Activated T-cell treated with anti-CD3 and anti-CD28 coated beads for 1 hour (primary cell): ENCODE measurements around the gene MOCS3.

ENCODE experiments used
- DNase-seq: peaks from one replicate; pipeline ENCODE4 v3.0.0-alpha.2; 2020; ENCODE audit warnings: low read depth

The MOCS3 gene

GRCh38 chr20:50983321-50983720, 24.7 kb downstream of the MOCS3 start:
- no peak for DNase-seq

- peak; percentile 31 for DNase-seq
Measured at GRCh38 chr20:50987493-50988210, 29.0 kb downstream of the MOCS3 start.

DNA sequence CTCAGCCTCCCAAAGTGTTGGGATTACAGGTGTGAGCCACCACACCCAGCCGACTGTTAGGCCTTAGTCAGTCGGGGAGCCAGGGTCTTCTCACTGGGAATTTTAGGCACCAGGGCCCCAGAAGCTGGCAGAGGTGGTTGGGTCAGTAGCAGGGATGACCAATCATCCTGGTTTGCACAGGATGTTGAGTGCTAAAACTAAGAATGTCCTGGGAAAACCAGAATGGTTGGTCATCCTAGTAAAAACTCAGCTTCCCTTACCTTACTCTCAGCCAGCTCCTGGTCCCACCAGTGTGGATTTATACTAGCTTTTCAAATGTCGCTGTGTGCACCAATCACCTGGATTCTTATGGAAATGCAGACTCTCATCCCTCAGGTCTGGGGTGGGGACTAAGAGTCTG, 32.5 kb downstream of the MOCS3 start:
- DNase-seq = no peak

- no peak for DNase-seq
Measured at GRCh38 chr20:50992336-50992732, 33.7 kb downstream of the MOCS3 start.

DNA sequence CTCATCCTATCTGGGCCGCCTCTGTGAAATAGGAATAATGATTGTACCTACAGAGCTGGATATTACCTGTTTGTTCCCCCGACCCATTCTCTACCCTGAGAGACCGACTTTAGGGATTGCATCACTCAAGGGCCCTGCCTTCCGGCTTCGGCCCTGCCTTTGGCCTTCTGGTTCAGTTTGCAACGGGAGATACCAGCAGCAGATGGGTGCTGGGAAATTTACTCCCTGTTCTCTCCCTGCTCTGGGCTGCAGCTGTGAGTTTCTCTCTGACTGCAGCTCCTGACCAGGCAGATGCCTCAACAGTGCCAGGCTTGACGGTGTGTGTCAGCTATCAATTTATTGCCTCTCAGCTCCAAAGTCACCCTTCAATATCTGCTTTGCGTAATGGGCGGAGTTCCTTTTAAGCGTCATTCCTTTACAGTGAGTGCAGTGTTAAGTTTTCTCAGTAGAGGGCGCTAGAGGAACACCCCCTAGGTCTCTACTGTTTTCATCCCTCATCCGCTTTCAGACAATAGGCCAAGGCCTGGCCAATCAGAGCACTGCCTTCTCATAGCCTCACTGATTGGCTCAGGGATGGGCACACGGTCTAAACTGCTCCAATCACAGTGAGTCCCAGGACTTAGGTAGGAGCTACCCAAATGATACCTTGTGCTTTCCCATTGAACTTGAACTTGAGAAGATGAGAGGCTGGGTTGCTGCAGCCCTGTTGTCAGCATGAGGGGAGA, 34.3 kb downstream of the MOCS3 start:
- DNase-seq = no peak

GRCh38 chr20:50993876-50994275, 35.3 kb downstream of the MOCS3 start:
- no peak for DNase-seq

GRCh38 chr20:50995506-50995905, 36.9 kb downstream of the MOCS3 start:
- no peak for DNase-seq

GRCh38 chr20:50996901-50997865, 38.6 kb downstream of the MOCS3 start:
- no peak for DNase-seq

GRCh38 chr20:50999355-50999754, 40.7 kb downstream of the MOCS3 start:
- no peak for DNase-seq

DNA sequence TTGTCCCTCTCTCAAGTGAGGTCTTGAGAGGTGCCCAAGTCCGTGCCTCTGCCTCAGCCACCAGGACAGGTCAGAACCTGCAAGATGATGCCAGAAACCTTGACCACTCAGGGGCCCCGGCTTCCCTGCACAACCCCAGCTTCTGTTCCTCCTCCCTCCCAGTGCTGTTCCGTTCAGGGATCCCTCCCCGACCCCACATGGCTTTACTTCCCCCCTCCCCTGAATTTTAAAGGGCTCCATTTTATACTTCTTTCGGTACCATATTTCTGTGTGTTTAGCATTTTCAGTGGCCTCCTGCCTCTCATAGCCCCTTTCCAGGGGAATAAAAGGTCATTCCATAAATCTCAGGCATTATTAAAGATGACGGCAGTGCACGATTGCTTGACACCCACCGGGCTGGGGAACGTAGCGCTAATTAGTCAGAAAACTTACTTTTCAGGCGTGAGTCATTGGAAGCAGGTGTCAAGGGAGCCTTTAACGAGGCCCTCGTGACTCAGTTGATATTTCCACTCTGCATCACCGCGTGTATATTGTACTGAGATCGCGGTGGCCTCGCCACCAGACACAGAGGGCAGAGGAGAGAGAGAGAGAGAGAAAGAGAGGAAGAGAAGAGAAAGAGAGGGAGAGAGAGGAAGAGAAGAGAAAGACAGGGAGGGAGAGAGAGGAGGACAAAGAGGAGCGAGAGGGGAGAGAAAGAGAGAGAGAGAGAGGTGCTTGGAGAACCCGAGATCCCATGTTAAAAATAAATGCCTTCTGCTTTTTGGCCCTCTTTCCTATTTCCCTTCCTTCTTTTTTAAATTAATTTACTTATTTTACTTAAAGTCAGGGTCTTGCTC, 43.0 kb downstream of the MOCS3 start:
- no peak for DNase-seq

GRCh38 chr20:51002633-51003032, 44.0 kb downstream of the MOCS3 start:
- DNase-seq = no peak

DNA sequence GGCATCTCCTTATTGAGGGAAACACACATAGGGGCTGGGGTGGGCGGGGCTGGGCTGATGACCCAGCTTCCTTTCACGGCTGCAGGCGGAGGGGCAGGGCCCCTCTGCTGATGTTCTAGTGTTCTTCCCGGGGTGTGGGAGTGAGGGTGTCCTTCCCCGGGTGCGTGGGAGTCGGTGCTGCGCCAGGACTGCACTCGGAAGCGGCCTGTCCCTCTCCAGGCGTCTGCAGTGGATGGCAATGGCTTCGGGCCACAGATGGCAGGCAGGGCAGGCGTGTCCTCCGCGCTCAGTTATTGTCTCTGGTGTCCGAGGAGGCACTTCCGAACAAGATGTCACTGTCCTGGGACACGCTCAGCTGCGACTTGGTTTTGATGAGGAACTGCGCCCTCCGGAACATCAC, 45.1 kb downstream of the MOCS3 start:
- DNase-seq = no peak

- DNase-seq = no peak
Measured at GRCh38 chr20:51004305-51004727, 45.7 kb downstream of the MOCS3 start.

GRCh38 chr20:51004781-51005180, 46.2 kb downstream of the MOCS3 start:
- DNase-seq = no peak

DNA sequence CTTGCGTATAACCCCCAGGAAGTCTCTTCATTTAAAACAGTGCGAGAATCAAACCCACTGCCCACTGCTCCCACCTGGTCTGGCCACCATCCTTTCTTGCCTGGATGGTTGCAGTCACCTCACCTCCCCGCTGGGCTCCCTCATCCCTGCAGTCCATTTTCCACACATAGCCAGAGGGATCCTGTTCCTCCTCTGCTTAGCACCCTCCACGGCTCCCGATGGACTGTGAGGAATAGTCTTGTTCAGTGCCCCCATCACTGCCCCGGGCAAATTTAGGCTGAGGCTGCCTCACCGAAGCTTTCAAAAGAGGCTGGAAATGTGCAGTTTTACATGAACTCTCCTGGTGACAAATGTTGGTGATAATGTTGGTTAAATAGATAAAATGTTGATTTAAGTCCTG, 46.6 kb downstream of the MOCS3 start:
- DNase-seq = no peak

DNA sequence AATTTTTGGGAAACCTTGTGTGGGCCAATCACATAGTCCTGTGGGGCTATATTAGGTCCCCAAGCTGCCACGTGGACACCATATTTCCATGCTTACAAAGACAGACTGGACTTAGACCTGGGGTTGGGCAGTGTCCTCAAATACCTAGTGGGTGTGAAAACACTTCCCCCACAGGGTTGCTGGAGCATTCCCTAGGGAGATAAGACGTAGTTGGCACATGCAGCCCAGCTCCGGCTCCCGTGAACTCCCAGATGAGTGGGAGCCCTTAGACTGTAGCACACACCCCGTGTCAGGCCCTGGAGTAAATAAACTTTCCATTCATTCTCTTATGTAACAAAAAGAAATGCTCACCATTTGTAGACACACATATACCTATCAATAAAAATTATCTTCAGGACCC, 50.1 kb downstream of the MOCS3 start:
- DNase-seq = no peak

- DNase-seq = no peak
Measured at GRCh38 chr20:51009303-51010042, 50.9 kb downstream of the MOCS3 start.

GRCh38 chr20:51010043-51010365, 51.4 kb downstream of the MOCS3 start:
- no peak for DNase-seq

GRCh38 chr20:51010932-51011331, 52.3 kb downstream of the MOCS3 start:
- DNase-seq = no peak

DNA sequence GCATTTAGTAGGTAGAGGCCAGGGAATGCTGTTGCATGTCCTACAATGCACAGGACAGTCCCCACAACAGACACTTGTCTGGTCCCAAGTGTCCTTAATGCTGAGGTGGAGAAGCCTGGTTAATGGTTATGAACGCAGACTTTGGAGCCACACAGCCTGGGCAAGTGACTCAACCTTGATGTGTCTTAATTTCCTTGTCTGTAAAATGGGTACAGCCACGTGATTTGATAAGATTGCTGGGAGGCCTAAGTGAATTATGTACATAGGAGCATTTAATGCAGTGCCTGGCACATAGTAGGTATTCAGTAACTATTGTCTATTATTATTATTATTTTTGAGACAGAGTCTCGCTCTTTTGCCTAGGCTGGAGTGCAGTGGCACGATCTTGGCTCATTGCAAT, 52.9 kb downstream of the MOCS3 start:
- DNase-seq = no peak

- DNase-seq = no peak
Measured at GRCh38 chr20:51012357-51012756, 53.7 kb downstream of the MOCS3 start.
